HepG2 (cell line): ENCODE measurements around the gene CD81.

ENCODE experiments used
- ATF3 ChIP-seq: sonication (generic); formaldehyde crosslinking; IDR thresholded peaks from 2 replicates; pipeline ENCODE4 v1.4.0; 2020; ENCODE audit warnings: missing genetic modification reagents
- CTCF ChIP-seq: sonication (generic); formaldehyde crosslinking; IDR thresholded peaks from 2 replicates; pipeline ENCODE4 v1.5.0; 2020; ENCODE audit warnings: mild to moderate bottlenecking, missing genetic modification reagents, moderate library complexity
- EP300 ChIP-seq, 3 experiments: sonication (generic) in 1 of 3; formaldehyde crosslinking in 1 of 3; IDR thresholded peaks; 2 replicates each; pipeline versions ENCODE4 v1.5.1 to v1.6.1; 2011 to 2020; ENCODE audit warnings: low read depth in 2 of 3, low read length in 2 of 3, borderline replicate concordance in 1 of 3, improper control_type of control experiment in 1 of 3, mild to moderate bottlenecking in 1 of 3, missing genetic modification reagents in 1 of 3, moderate library complexity in 1 of 3
- JUN ChIP-seq: sonication (generic); formaldehyde crosslinking; IDR thresholded peaks from 2 replicates; pipeline ENCODE4 v1.4.0; 2020; ENCODE audit warnings: mild to moderate bottlenecking, missing genetic modification reagents
- MLX ChIP-seq: IDR thresholded peaks from 2 replicates; pipeline ENCODE4 v1.6.1; 2016
- MYC ChIP-seq: sonication (generic); formaldehyde crosslinking; IDR thresholded peaks from 2 replicates; pipeline ENCODE4 v1.9.0; 2021; ENCODE audit warnings: missing genetic modification reagents, borderline replicate concordance
- NFKBIZ ChIP-seq: IDR thresholded peaks from 2 replicates; pipeline ENCODE4 v1.6.1; 2018; ENCODE audit warnings: missing genetic modification reagents, missing compliant biosample characterization
- POLR2AphosphoS5 ChIP-seq: IDR thresholded peaks from 2 replicates; pipeline ENCODE4 v1.6.1; 2012; ENCODE audit warnings: low read depth, low read length
- THAP7 ChIP-seq: sonication (generic); formaldehyde crosslinking; IDR thresholded peaks from 2 replicates; pipeline ENCODE4 v1.8.1; 2023; ENCODE audit warnings: mild to moderate bottlenecking, missing genetic modification reagents
- ZNF605 ChIP-seq: sonication (generic); formaldehyde crosslinking; IDR thresholded peaks from 2 replicates; pipeline ENCODE4 v1.8.0; 2022; ENCODE audit warnings: mild to moderate bottlenecking, missing genetic modification reagents

- no peak for TF ChIP-seq JUN (CRISPR knock-in tag)
- TF ChIP-seq CTCF (CRISPR knock-in tag), result no peak
- no peak for TF ChIP-seq MLX
- TF ChIP-seq ZNF605, result no peak
- TF ChIP-seq MYC (CRISPR knock-in tag), result no peak
- no peak for TF ChIP-seq POLR2AphosphoS5
- TF ChIP-seq EP300 (IDR thresholded peaks at IDR 0.05; ENCODE audit: low read depth in 2 of 2, low read length in 2 of 2), result no peak
- TF ChIP-seq EP300 (CRISPR knock-in tag; IDR thresholded peaks at IDR 0.05; ENCODE audit: borderline replicate concordance), result no peak
- no peak for TF ChIP-seq NFKBIZ
- TF ChIP-seq ATF3 (CRISPR knock-in tag), result no peak
- TF ChIP-seq THAP7 (CRISPR knock-in tag), result no peak
Observed at GRCh38 chr11:2414616-2415015, 37.5 kb downstream of the CD81 start.
